ENCODE measurements around the gene EID2B. TPM values are rescaled to one million over a fixed set of nuclear protein-coding genes. Genes with fewer than 3 reads are reported as not detected.
A peak's percentile ranks its signal among the peaks of the same experiment; 100 is the strongest.

Gene EID2B
- total and polyA plus RNA-seq, 2 of the 8 experiments (the other 6 are each of a cell fraction or from before 2014, with no cell fraction given), result 2.1 to 2.4 TPM

DNA sequence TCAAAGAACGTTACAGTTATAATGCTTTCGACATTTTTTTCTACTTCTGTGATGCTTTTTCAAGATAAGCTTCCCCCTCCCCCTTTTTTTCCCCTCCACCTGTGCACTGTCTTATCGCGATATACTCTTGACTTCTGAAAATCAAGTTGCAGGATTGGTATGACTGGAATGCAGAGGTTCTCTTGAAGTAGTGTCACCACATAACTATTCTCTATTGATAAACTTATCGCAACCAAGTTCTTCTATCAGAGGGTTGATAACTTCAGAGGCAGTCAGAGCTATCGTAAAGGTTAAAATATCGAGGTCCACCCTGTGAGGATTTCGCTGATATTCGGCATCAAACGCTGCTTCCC is 6.5 kb upstream of the EID2B start:
- peak overlapping the region; percentile 75 to 88 (median 83); a peak in 6 of 7 replicates for H3K9ac ChIP-seq (replicated peaks in 1 of 4; ENCODE audit: extremely low read depth in 1 of 4, low read depth in 3 of 4, low read length in 3 of 4)
- peak overlapping the region; percentile 87 for H3K18ac ChIP-seq (ENCODE audit: extremely low read depth, low read length)
- no peak overlapping the region for H2AK5ac ChIP-seq (ENCODE audit: low read depth, low read length)
- H2BK120ac ChIP-seq (replicated peaks; ENCODE audit: low read depth, low read length), result peak overlapping the region; percentile 6
- H3K56ac ChIP-seq (replicated peaks; ENCODE audit: insufficient read length, low read depth, low read length), result no peak overlapping the region
- DNase-seq (ENCODE audit: low read depth in 1 of 2, low spot score in 2 of 2) (no peak), FAIRE-seq (no peak)
- POLR2A ChIA-PET (ENCODE audit: partially characterized antibody), result interaction anchor here (0.6 to 1.9 kb wide), 11 partner anchors 20 to 116 kb away, joined by 3 to 13 read pairs (median 4); partner anchors contain the start of genes RPS16 and SELENOV
- CTCF ChIA-PET (ENCODE audit: partially characterized antibody), result interaction anchor here (0.7 to 3.6 kb wide), 7 partner anchors 14 to 132 kb away, joined by 3 to 15 read pairs (median 3); no protein-coding TSS in a partner anchor
- H2BK5ac ChIP-seq (ENCODE audit: low read depth, low read length), result peak overlapping the region; percentile 36
- peak overlapping the region; percentile 1 for H3K23ac ChIP-seq (ENCODE audit: insufficient read length)
- H3K9me3 ChIP-seq (ENCODE audit: insufficient read depth in 2 of 2, low read depth in 1 of 2, low read length in 1 of 2), result no peaks in the 10 kb centered on the region
- 8% methylated on average over 10 of the region's 10 CpGs; no CpG with 5 or more reads in 1 of the 2 experiments for WGBS, 2 experiments (ENCODE audit: extremely low coverage in 1 of 2, insufficient coverage in 1 of 2, insufficient read length in 1 of 2, insufficient replicate concordance in 2 of 2, low coverage in 1 of 2, low lambda C conversion rate in 2 of 2, missing lambda C conversion rate in 1 of 2)
- peaks cover 0 to 4% (median under 1%) of the 10 kb centered on the region in 4 experiments; a peak in 3 of 7 replicates for H3K4me1 ChIP-seq (replicated peaks in 1 of 4; ENCODE audit: control insufficient read depth in 3 of 4, insufficient read depth in 4 of 4, low read length in 3 of 4)
- H3K27ac ChIP-seq (ENCODE audit: low read depth, low read length), result peak overlapping the region; percentile 82
- no peak overlapping the region for H4K5ac ChIP-seq (ENCODE audit: insufficient read length, low read depth, low read length)
- no peak overlapping the region for H2BK15ac ChIP-seq (ENCODE audit: low read length)
- peak overlapping the region; percentile 85; the same call in 1 of the 2 replicates for H4K8ac ChIP-seq (ENCODE audit: extremely low read depth, insufficient read depth, low read length)
- no peak overlapping the region for H3K14ac ChIP-seq (ENCODE audit: insufficient read length)
- H3K79me2 ChIP-seq (ENCODE audit: control insufficient read depth in 1 of 2, insufficient read depth in 2 of 2, low read length in 2 of 2), result peaks cover 0 to 14% of the 10 kb centered on the region in 2 experiments; a peak in 2 of 4 replicates
- no peak overlapping the region for H3K4ac ChIP-seq (replicated peaks; ENCODE audit: insufficient read length, low read depth, low read length)
- H3K27me3 ChIP-seq (replicated peaks in 1 of 4; ENCODE audit: control insufficient read depth in 3 of 4, extremely low read depth in 1 of 4, insufficient read depth in 3 of 4, low read length in 3 of 4), result no peaks in the 10 kb centered on the region
- H3K4me3 ChIP-seq (ENCODE audit: extremely low read depth in 1 of 4, insufficient read depth in 2 of 4, low read depth in 3 of 4, low read length in 4 of 4), result peak overlapping the region; percentile 70 to 94 (median 92)
- peak overlapping the region; percentile 34 for H4K91ac ChIP-seq (replicated peaks; ENCODE audit: insufficient read length, low read length)
- peaks cover 2% of the 10 kb centered on the region for H3K23me2 ChIP-seq (ENCODE audit: low read depth, low read length)
- no peak overlapping the region for H2BK20ac ChIP-seq (ENCODE audit: low read length)
- peak overlapping the region; percentile 74 to 78 for H3K4me2 ChIP-seq (ENCODE audit: insufficient read depth in 1 of 2, low read depth in 2 of 2, low read length in 2 of 2)
- no peaks in the 10 kb centered on the region for H3K79me1 ChIP-seq (ENCODE audit: low read depth, low read length)
- no peak overlapping the region; the same call in 1 of the 2 replicates for H2BK12ac ChIP-seq (ENCODE audit: low read depth, low read length)
- no peaks in the 10 kb centered on the region for H4K20me1 ChIP-seq (replicated peaks in 1 of 2; ENCODE audit: control insufficient read depth in 1 of 2, insufficient read depth in 2 of 2, low read length in 2 of 2)
- peak overlapping the region; percentile 18; the same call in 1 of the 2 replicates for H2AFZ ChIP-seq (ENCODE audit: low read length)
- H3K36me3 ChIP-seq (ENCODE audit: control insufficient read depth in 2 of 4, insufficient read depth in 4 of 4, low read length in 3 of 4), result no peaks in the 10 kb centered on the region
- TF ChIP-seq USF2 (IDR thresholded peaks at IDR 0.05; ENCODE audit: low read length) (no peak), MAFK (IDR thresholded peaks at IDR 0.05; ENCODE audit: low read depth, low read length) (no peak), HDAC6 (IDR thresholded peaks at IDR 0.05; ENCODE audit: low read depth, low read length) (no peak), ASH2L (IDR thresholded peaks at IDR 0.05; ENCODE audit: low read length) (no peak), POU5F1 (IDR thresholded peaks at IDR 0.05; ENCODE audit: low read depth, low read length) (no peak), KDM1A (IDR thresholded peaks at IDR 0.05; ENCODE audit: borderline replicate concordance, low read length) (no peak), NRF1 (IDR thresholded peaks at IDR 0.05; ENCODE audit: low read depth, low read length) (no peak)
- TF ChIP-seq, protein P1, sequence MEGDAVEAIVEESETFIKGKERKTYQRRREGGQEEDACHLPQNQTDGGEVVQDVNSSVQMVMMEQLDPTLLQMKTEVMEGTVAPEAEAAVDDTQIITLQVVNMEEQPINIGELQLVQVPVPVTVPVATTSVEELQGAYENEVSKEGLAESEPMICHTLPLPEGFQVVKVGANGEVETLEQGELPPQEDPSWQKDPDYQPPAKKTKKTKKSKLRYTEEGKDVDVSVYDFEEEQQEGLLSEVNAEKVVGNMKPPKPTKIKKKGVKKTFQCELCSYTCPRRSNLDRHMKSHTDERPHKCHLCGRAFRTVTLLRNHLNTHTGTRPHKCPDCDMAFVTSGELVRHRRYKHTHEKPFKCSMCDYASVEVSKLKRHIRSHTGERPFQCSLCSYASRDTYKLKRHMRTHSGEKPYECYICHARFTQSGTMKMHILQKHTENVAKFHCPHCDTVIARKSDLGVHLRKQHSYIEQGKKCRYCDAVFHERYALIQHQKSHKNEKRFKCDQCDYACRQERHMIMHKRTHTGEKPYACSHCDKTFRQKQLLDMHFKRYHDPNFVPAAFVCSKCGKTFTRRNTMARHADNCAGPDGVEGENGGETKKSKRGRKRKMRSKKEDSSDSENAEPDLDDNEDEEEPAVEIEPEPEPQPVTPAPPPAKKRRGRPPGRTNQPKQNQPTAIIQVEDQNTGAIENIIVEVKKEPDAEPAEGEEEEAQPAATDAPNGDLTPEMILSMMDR (IDR thresholded peaks at IDR 0.05; ENCODE audit: control extremely low read depth in 1 of 3, insufficient read depth in 1 of 3, low read depth in 1 of 3, low read length in 3 of 3), result no peak
- TF ChIP-seq, protein P2, sequence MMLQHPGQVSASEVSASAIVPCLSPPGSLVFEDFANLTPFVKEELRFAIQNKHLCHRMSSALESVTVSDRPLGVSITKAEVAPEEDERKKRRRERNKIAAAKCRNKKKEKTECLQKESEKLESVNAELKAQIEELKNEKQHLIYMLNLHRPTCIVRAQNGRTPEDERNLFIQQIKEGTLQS (IDR thresholded peaks at IDR 0.05; ENCODE audit: insufficient read depth, low read depth, low read length), result no peak
